SK-N-SH (cell line): ENCODE data around the gene NTHL1. TPM values are rescaled to one million over a fixed set of nuclear protein-coding genes. Genes with fewer than 3 reads are reported as not detected.

ENCODE experiments used
- CTCF ChIA-PET: fragments of 300-600, 350-600 bp; formaldehyde crosslinking; extraction: SDS; loops from one replicate; lab custom pipeline; 2021; lab: Yijun Ruan, JAX
- POLR2A ChIA-PET: fragments of 350-600 bp; sonication (Branson Sonifier 250); formaldehyde crosslinking; extraction: SDS; loops from one replicate; lab custom pipeline; 2020; ENCODE audit warnings: antibody characterized with exemption, inconsistent platforms; lab: Yijun Ruan, JAX
- DNase-seq: peaks from one replicate; pipeline ENCODE4 v3.0.0; 2012
- H2AFZ ChIP-seq: fragments of 200-600 bp; sonication (generic); 2 replicates; pipeline ENCODE4 v1.8.1; 2016; ENCODE audit warnings: antibody characterized with exemption, mild to moderate bottlenecking, low read depth
- H3F3A ChIP-seq: fragments of 200-600 bp; sonication (generic); replicated peaks from 2 replicates; pipeline ENCODE3; 2016; ENCODE audit warnings: antibody characterized with exemption, mild to moderate bottlenecking; ENCODE audit not compliant: insufficient read depth
- H3K27ac ChIP-seq, 2 experiments: fragments of 200-500 bp in 1 of 2; fragments of 200-600 bp in 1 of 2; sonication (Bioruptor generic) in 1 of 2; sonication (generic), shearing (Covaris generic) in 1 of 2; 2 replicates each; pipeline versions ENCODE4 v1.5.1 to v1.6.1; 2014 to 2016; ENCODE audit warnings: low read depth in 2 of 2, inconsistent platforms in 1 of 2, low read length in 1 of 2, mild to moderate bottlenecking in 1 of 2, mixed read lengths in 1 of 2
- H3K27me3 ChIP-seq: fragments of 200-600 bp; sonication (generic), shearing (Covaris generic); 2 replicates; pipeline ENCODE4 v1.6.1; 2016; ENCODE audit warnings: mixed run types; ENCODE audit not compliant: insufficient read depth
- H3K36me3 ChIP-seq, 2 experiments: fragments of 200-500 bp in 1 of 2; fragments of 200-600 bp in 1 of 2; sonication (Bioruptor generic) in 1 of 2; sonication (generic) in 1 of 2; replicated peaks in 1 of 2; 2 replicates each; pipeline versions ENCODE3 to v1.5.1; 2014 to 2016; ENCODE audit warnings: low read length in 1 of 2, mild to moderate bottlenecking in 1 of 2; ENCODE audit not compliant: insufficient read depth in 2 of 2, control insufficient read depth in 1 of 2
- H3K4me1 ChIP-seq, 2 experiments: fragments of 200-500 bp in 1 of 2; fragments of 200-600 bp in 1 of 2; sonication (Bioruptor generic) in 1 of 2; sonication (generic), shearing (Covaris generic) in 1 of 2; 2 replicates each; pipeline versions ENCODE4 v1.5.1 to v1.6.1; 2014 to 2016; ENCODE audit warnings: low read depth in 1 of 2, low read length in 1 of 2, mixed run types in 1 of 2; ENCODE audit not compliant: insufficient read depth in 2 of 2, control insufficient read depth in 1 of 2
- H3K4me2 ChIP-seq: fragments of 200-600 bp; sonication (generic), shearing (Covaris generic); 2 replicates; pipeline ENCODE4 v1.6.1; 2017; ENCODE audit warnings: mixed run types
- H3K4me3 ChIP-seq, 2 experiments: fragments of 200-500 bp in 1 of 2; fragments of 200-600 bp in 1 of 2; sonication (Bioruptor generic) in 1 of 2; sonication (generic), shearing (Covaris generic) in 1 of 2; 2 replicates each; pipeline versions ENCODE4 v1.5.1 to v1.8.1; 2014 to 2016; ENCODE audit warnings: low read depth in 2 of 2, inconsistent platforms in 1 of 2, low read length in 1 of 2, mild to moderate bottlenecking in 1 of 2, mixed read lengths in 1 of 2, moderate library complexity in 1 of 2
- H3K79me2 ChIP-seq: fragments of 200-600 bp; sonication (generic); 2 replicates; pipeline ENCODE4 v1.8.1; 2017; ENCODE audit warnings: mild to moderate bottlenecking; ENCODE audit not compliant: insufficient read depth
- H3K9ac ChIP-seq: fragments of 200-600 bp; sonication (generic); 2 replicates; pipeline ENCODE4 v1.6.1; 2017; ENCODE audit warnings: mixed run types
- H3K9me2 ChIP-seq: fragments of 200-600 bp; sonication (generic); 2 replicates; pipeline ENCODE4 v1.6.1; 2017; ENCODE audit warnings: mixed run types
- H3K9me3 ChIP-seq: fragments of 200-600 bp; sonication (generic); 2 replicates; pipeline ENCODE4 v1.6.1; 2017; ENCODE audit warnings: mixed run types, mild to moderate bottlenecking, moderate library complexity
- H4K20me1 ChIP-seq: fragments of 200-600 bp; sonication (generic); 2 replicates; pipeline ENCODE4 v1.6.1; 2017; ENCODE audit warnings: mild to moderate bottlenecking, mixed run types; ENCODE audit not compliant: insufficient read depth
- ELF1 ChIP-seq: IDR thresholded peaks from 2 replicates; pipeline ENCODE4 v1.4.0; 2012
- EP300 ChIP-seq, 2 experiments: IDR thresholded peaks; 2 replicates each; pipeline versions ENCODE4 v1.4.0 to v1.6.1; 2012; ENCODE audit warnings: borderline replicate concordance in 1 of 2, low read depth in 1 of 2, low read length in 1 of 2
- FOXJ3 ChIP-seq: sonication (generic); formaldehyde crosslinking; IDR thresholded peaks from 2 replicates; pipeline ENCODE4 v1.5.1; 2020; ENCODE audit warnings: mild to moderate bottlenecking, missing genetic modification reagents
- MXI1 ChIP-seq: IDR thresholded peaks from 2 replicates; pipeline ENCODE4 v1.6.1; 2012; ENCODE audit warnings: mild to moderate bottlenecking, low read depth, low read length, improper control_type of control experiment
- NRF1 ChIP-seq: IDR thresholded peaks from 2 replicates; pipeline ENCODE4 v1.6.1; 2012; ENCODE audit warnings: low read depth, mild to moderate bottlenecking, low read length
- RCOR1 ChIP-seq: fragments of 150-350 bp; IDR thresholded peaks from 2 replicates; pipeline ENCODE4 v1.6.1; 2017; ENCODE audit warnings: antibody characterized with exemption, low read length
- SMC3 ChIP-seq: IDR thresholded peaks from 2 replicates; pipeline ENCODE4 v1.6.1; 2012; ENCODE audit warnings: low read depth, low read length, improper control_type of control experiment
- TAF1 ChIP-seq: IDR thresholded peaks from 2 replicates; pipeline ENCODE4 v1.6.1; 2012; ENCODE audit warnings: low read depth, mild to moderate bottlenecking, low read length, moderate library complexity, borderline replicate concordance
- TCF12 ChIP-seq: IDR thresholded peaks from 2 replicates; pipeline ENCODE4 v1.4.0; 2012
- WGBS: methylation state at CpG from one replicate; pipeline ENCODE4 v1.1.6; 2017; ENCODE audit warnings: low lambda C conversion rate; 5-methylcytosine and 5-hydroxymethylcytosine counted together
- polyA plus RNA-seq, 3 experiments: library from polyadenylated mRNA; depleted of rRNA; stranded (reverse); fragments of >200 nt; gene quantifications; 2 replicates each; pipeline ENCODE4 v1.2.3, GENCODE V29; 2012
- TF ChIP-seq, protein P1 (sequence below): fragments of 150-350 bp; IDR thresholded peaks from 2 replicates; pipeline ENCODE4 v1.6.1; 2017; ENCODE audit warnings: antibody characterized with exemption, low read length, low read depth, borderline replicate concordance
- TF ChIP-seq, protein P2 (sequence below): IDR thresholded peaks from 2 replicates; pipeline ENCODE4 v1.6.1; 2012; ENCODE audit warnings: mild to moderate bottlenecking, low read depth, low read length, moderate library complexity
- TF ChIP-seq, protein P3 (sequence below): fragments of 150-350 bp; IDR thresholded peaks from 2 replicates; pipeline ENCODE4 v1.6.1; 2016; ENCODE audit warnings: mild to moderate bottlenecking, low read depth, low read length
- TF ChIP-seq, protein P4 (sequence below): fragments of 200-600 bp; sonication (generic); IDR thresholded peaks from 2 replicates; pipeline ENCODE4 v1.6.1; 2017; ENCODE audit warnings: antibody characterized with exemption, mild to moderate bottlenecking, moderate library complexity
- TF ChIP-seq, protein P5 (sequence below): IDR thresholded peaks from 2 replicates; pipeline ENCODE4 v1.4.0; 2012; ENCODE audit warnings: low read depth, borderline replicate concordance
- TF ChIP-seq, protein P6 (sequence below): IDR thresholded peaks from 2 replicates; pipeline ENCODE4 v1.4.0; 2012; ENCODE audit warnings: low read depth

The NTHL1 gene
- polyA plus RNA-seq, 1 of the 3 experiments (the other 2 are of a cell fraction) = 77.3 TPM

DNA sequence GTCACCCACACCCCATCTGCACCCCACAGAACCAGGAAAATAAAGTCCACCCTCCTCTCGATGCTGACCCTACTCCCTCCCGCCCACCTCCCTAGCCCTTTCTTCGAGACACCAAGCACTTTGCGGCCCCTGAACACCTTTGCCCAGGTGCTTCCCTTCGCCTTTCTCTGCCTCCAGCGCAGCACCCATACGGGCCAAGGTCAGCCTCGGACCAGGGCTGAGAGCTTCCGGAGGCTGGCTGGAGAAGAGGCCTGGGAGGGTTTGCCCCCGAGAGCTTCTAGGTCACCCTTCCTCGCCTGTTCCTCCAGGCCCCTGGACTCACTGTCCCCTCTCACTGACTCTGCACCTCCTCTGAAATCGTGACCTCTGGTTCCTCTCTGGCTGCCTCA lies 23.6 kb downstream of the NTHL1 start:
- H3K9ac ChIP-seq = no peak overlapping the region
- H3K9me3 ChIP-seq = no peaks in the 10 kb centered on the region
- 97% methylated on average over 12 of the region's 12 CpGs for WGBS
- H3K27me3 ChIP-seq = peaks cover 4% of the 10 kb centered on the region; the same call in 1 of the 2 replicates
- POLR2A ChIA-PET = no interaction called here
- CTCF ChIA-PET = interaction anchor here (0.6 to 6.5 kb wide), 17 partner anchors 9 to 460 kb away, joined by 3 to 68 read pairs (median 6); partner anchors contain the start of genes NTHL1, RAB26 and TSC2
- H3K27ac ChIP-seq = no peak overlapping the region; a peak in 1 of 4 replicates
- H3K36me3 ChIP-seq = no peaks in the 10 kb centered on the region
- peak overlapping the region; percentile 97; the same call in 1 of the 2 replicates for H3K4me2 ChIP-seq
- no peak overlapping the region for H3K4me3 ChIP-seq
- peaks cover 8% of the 10 kb centered on the region; the same call in 1 of the 2 replicates for H4K20me1 ChIP-seq
- peaks cover 15% of the 10 kb centered on the region; the same call in 1 of the 2 replicates for H3K79me2 ChIP-seq
- H3F3A ChIP-seq = peaks cover 9% of the 10 kb centered on the region
- TF ChIP-seq, protein P1, sequence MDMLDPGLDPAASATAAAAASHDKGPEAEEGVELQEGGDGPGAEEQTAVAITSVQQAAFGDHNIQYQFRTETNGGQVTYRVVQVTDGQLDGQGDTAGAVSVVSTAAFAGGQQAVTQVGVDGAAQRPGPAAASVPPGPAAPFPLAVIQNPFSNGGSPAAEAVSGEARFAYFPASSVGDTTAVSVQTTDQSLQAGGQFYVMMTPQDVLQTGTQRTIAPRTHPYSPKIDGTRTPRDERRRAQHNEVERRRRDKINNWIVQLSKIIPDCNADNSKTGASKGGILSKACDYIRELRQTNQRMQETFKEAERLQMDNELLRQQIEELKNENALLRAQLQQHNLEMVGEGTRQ = no peak
- TF ChIP-seq FOXJ3 (CRISPR knock-in tag) = no peak
- no peak for TF ChIP-seq NRF1
- TF ChIP-seq, protein P2, sequence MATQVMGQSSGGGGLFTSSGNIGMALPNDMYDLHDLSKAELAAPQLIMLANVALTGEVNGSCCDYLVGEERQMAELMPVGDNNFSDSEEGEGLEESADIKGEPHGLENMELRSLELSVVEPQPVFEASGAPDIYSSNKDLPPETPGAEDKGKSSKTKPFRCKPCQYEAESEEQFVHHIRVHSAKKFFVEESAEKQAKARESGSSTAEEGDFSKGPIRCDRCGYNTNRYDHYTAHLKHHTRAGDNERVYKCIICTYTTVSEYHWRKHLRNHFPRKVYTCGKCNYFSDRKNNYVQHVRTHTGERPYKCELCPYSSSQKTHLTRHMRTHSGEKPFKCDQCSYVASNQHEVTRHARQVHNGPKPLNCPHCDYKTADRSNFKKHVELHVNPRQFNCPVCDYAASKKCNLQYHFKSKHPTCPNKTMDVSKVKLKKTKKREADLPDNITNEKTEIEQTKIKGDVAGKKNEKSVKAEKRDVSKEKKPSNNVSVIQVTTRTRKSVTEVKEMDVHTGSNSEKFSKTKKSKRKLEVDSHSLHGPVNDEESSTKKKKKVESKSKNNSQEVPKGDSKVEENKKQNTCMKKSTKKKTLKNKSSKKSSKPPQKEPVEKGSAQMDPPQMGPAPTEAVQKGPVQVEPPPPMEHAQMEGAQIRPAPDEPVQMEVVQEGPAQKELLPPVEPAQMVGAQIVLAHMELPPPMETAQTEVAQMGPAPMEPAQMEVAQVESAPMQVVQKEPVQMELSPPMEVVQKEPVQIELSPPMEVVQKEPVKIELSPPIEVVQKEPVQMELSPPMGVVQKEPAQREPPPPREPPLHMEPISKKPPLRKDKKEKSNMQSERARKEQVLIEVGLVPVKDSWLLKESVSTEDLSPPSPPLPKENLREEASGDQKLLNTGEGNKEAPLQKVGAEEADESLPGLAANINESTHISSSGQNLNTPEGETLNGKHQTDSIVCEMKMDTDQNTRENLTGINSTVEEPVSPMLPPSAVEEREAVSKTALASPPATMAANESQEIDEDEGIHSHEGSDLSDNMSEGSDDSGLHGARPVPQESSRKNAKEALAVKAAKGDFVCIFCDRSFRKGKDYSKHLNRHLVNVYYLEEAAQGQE = no peak
- no peak for TF ChIP-seq TCF12
- TF ChIP-seq ELF1 = no peak
- TF ChIP-seq MXI1 = no peak
- TF ChIP-seq TAF1 = no peak
- TF ChIP-seq EP300 (IDR thresholded peaks at IDR 0.05; ENCODE audit: borderline replicate concordance in 1 of 2, low read depth in 1 of 2, low read length in 1 of 2) = no peak
- DNase-seq = no peak
- peaks cover 7 to 29% of the 10 kb centered on the region in 2 experiments; a peak in 2 of 4 replicates for H3K4me1 ChIP-seq
- H3K9me2 ChIP-seq = no peaks in the 10 kb centered on the region
- H2AFZ ChIP-seq = no peak overlapping the region

DNA sequence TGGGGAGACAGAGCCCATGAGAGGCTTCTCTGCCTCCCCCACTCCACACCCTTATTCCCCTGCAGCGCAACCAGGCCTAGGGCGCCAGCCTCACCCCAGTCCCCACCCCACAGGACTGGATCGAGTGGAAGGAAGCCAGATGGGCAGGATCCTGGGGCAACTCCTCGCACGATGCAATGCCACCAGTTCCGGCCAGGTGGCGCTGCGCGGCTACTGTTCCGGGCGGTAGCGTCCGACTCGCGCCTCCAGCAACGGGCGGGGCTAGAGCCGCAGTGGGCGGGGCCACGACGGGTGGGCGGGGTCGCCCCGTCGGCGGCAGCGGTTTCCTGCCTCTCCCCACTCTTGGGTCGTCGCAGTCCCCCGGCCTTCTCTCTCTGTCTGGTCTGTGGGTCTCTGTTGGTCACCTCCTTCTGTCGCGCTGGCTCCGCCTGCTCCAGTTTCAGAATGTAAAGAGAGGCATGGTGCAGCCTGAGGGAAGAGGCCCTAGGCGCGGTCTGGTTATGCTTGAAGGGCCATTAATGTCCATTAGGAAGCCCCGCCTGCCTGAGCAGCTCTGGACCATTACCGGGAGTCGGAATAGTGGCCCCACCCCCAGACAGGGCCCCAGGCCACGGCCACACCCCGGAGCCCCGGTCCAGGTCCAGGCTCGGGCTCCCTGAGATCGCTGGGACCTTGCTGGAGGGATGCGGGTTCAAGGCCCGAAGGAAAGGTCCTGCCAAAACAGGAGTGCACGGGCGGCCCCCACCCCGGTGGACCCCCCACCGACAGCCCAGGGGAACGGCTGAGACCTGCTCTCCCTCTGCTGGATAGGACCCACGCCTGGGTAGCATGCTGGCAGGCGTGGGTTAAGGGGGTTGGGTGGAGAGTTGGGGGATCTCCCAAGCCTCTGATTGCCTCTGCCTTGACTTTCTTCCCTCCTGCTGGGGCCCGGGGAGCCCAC lies 24.3 kb downstream of the NTHL1 start:
- peaks cover 8% of the 10 kb centered on the region; the same call in 1 of the 2 replicates for H4K20me1 ChIP-seq
- H2AFZ ChIP-seq = peak overlapping the region; percentile 93
- peak overlapping the region; percentile 97 for H3K4me2 ChIP-seq
- WGBS = 32% methylated on average over 26 of the region's 53 CpGs
- ChIA-PET CTCF (interaction anchor here (0.6 to 6.5 kb wide), 36 partner anchors 9 to 460 kb away, joined by 3 to 68 read pairs (median 5); partner anchors contain the start of genes NTHL1, PKD1, RAB26 and SYNGR3), POLR2A (interaction anchor here (0.7 to 1.5 kb wide), 4 partner anchors 19 to 132 kb away, joined by 3 to 6 read pairs (median 4); partner anchors contain the start of genes NTHL1, RPS2, TRAF7 and TSC2)
- H3K4me1 ChIP-seq = peaks cover 7 to 29% of the 10 kb centered on the region in 2 experiments; a peak in 2 of 4 replicates
- DNase-seq = peak; percentile 97
- H3K36me3 ChIP-seq = no peaks in the 10 kb centered on the region
- no peaks in the 10 kb centered on the region for H3K9me3 ChIP-seq
- no peaks in the 10 kb centered on the region for H3K9me2 ChIP-seq
- H3K27me3 ChIP-seq = peaks cover 4% of the 10 kb centered on the region; the same call in 1 of the 2 replicates
- peak overlapping the region; percentile 40 to 65 for H3K4me3 ChIP-seq
- H3K27ac ChIP-seq = peak overlapping the region; percentile 65 to 86
- peaks cover 9% of the 10 kb centered on the region for H3F3A ChIP-seq
- H3K9ac ChIP-seq = peak overlapping the region; percentile 59; the same call in 1 of the 2 replicates
- peaks cover 14% of the 10 kb centered on the region; the same call in 1 of the 2 replicates for H3K79me2 ChIP-seq
- TF ChIP-seq RCOR1 (peak; percentile 24; the same call in 1 of the 2 replicates), SMC3 (peak; percentile 94), EP300 (IDR thresholded peaks at IDR 0.05; ENCODE audit: borderline replicate concordance in 1 of 2, low read depth in 1 of 2, low read length in 1 of 2) (no peak)
- TF ChIP-seq, protein P3, sequence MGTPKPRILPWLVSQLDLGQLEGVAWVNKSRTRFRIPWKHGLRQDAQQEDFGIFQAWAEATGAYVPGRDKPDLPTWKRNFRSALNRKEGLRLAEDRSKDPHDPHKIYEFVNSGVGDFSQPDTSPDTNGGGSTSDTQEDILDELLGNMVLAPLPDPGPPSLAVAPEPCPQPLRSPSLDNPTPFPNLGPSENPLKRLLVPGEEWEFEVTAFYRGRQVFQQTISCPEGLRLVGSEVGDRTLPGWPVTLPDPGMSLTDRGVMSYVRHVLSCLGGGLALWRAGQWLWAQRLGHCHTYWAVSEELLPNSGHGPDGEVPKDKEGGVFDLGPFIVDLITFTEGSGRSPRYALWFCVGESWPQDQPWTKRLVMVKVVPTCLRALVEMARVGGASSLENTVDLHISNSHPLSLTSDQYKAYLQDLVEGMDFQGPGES = no peak
- TF ChIP-seq, protein P4, sequence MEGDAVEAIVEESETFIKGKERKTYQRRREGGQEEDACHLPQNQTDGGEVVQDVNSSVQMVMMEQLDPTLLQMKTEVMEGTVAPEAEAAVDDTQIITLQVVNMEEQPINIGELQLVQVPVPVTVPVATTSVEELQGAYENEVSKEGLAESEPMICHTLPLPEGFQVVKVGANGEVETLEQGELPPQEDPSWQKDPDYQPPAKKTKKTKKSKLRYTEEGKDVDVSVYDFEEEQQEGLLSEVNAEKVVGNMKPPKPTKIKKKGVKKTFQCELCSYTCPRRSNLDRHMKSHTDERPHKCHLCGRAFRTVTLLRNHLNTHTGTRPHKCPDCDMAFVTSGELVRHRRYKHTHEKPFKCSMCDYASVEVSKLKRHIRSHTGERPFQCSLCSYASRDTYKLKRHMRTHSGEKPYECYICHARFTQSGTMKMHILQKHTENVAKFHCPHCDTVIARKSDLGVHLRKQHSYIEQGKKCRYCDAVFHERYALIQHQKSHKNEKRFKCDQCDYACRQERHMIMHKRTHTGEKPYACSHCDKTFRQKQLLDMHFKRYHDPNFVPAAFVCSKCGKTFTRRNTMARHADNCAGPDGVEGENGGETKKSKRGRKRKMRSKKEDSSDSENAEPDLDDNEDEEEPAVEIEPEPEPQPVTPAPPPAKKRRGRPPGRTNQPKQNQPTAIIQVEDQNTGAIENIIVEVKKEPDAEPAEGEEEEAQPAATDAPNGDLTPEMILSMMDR = peak; percentile 89
- TF ChIP-seq, protein P5, sequence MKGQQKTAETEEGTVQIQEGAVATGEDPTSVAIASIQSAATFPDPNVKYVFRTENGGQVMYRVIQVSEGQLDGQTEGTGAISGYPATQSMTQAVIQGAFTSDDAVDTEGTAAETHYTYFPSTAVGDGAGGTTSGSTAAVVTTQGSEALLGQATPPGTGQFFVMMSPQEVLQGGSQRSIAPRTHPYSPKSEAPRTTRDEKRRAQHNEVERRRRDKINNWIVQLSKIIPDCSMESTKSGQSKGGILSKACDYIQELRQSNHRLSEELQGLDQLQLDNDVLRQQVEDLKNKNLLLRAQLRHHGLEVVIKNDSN = no peak
- TF ChIP-seq, protein P6, sequence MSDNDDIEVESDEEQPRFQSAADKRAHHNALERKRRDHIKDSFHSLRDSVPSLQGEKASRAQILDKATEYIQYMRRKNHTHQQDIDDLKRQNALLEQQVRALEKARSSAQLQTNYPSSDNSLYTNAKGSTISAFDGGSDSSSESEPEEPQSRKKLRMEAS = 0 out of 2 replicates have a peak, but pooled peaks have one; percentile 18
